Measurements from ENCODE around the gene CRTC2. TPM values are rescaled to one million over a fixed set of nuclear protein-coding genes. Genes with fewer than 3 reads are reported as not detected.

Gene CRTC2
- total RNA-seq, 1 experiment from 2014 or later = 40.8 TPM

DNA sequence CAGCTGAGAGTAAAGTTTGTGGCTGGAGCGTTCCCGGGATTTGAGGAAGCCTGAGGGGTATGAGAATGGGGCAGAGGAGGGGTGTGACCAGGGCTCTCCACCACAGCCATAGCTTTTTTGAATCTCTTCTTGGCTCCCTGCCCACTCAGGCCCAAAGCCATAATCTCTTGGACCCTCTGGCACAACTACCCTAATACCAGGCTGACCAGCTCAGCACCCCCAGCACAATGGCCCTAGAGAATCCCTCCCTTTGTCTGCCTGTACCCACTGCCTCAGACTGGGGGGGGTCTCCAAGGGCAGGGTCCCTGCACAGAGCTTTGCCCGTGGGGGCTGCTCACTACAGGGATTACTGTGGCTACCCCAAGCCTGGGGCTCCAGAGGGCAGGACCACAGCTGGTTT lies 19.4 kb downstream of the CRTC2 start:
- Histone ChIP-seq H3K27ac (ENCODE audit: low read depth, low read length, poor library complexity, severe bottlenecking) (no peak overlapping the region), H3K36me3 (ENCODE audit: insufficient read depth, low read length, poor library complexity, severe bottlenecking) (peaks cover 20% of the 10 kb centered on the region), H3K9me3 (ENCODE audit: low read depth, low read length, poor library complexity, severe bottlenecking) (no peaks in the 10 kb centered on the region), H3K4me1 (ENCODE audit: insufficient read depth, low read length, poor library complexity, severe bottlenecking) (no peaks in the 10 kb centered on the region), H3K4me3 (ENCODE audit: low read depth, low read length, poor library complexity, severe bottlenecking) (no peak overlapping the region), H3K27me3 (replicated peaks; ENCODE audit: insufficient read depth, low read depth, low read length, poor library complexity) (no peaks in the 10 kb centered on the region)
- no peak for TF ChIP-seq EZH2 (IDR thresholded peaks at IDR 0.05; ENCODE audit: borderline replicate concordance, low read depth, low read length, poor library complexity, severe bottlenecking)
- TF ChIP-seq, protein P1, sequence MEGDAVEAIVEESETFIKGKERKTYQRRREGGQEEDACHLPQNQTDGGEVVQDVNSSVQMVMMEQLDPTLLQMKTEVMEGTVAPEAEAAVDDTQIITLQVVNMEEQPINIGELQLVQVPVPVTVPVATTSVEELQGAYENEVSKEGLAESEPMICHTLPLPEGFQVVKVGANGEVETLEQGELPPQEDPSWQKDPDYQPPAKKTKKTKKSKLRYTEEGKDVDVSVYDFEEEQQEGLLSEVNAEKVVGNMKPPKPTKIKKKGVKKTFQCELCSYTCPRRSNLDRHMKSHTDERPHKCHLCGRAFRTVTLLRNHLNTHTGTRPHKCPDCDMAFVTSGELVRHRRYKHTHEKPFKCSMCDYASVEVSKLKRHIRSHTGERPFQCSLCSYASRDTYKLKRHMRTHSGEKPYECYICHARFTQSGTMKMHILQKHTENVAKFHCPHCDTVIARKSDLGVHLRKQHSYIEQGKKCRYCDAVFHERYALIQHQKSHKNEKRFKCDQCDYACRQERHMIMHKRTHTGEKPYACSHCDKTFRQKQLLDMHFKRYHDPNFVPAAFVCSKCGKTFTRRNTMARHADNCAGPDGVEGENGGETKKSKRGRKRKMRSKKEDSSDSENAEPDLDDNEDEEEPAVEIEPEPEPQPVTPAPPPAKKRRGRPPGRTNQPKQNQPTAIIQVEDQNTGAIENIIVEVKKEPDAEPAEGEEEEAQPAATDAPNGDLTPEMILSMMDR (conservative IDR thresholded peaks at IDR 0.05; ENCODE audit: low read depth, low read length) = no peak
- BruUV-seq (replicated peaks) = no TSS peak
- DNase-seq (ENCODE audit: low spot score) = no peak
- ChIA-PET CTCF (no interaction called here), POLR2A (ENCODE audit: low non-redundant PET) (no interaction called here)
- intact Hi-C loops (cut with micrococcal nuclease; ENCODE audit: unreplicated experiment) = no loop called here

DNA sequence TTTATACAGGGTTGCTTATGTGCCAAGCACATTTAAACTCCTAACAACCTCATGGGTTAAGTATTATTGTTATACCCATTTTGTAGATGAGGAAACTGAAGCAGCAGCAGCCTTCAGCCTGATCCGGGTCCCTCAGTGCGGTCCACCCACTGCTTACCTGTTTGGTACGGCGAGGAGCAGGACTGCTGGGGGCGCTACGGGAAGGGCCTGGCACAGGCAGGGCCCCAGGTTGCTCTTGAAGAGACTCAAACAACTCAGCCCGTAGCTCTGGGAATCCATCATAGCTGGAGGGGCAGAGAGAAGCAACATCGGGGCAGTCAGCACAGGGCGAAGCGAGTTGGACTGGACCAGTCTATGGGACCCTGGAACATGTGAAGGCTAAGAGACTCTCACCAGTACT lies 21.1 kb downstream of the CRTC2 start:
- no peak for DNase-seq (ENCODE audit: low spot score)
- Histone ChIP-seq H3K9me3 (ENCODE audit: low read depth, low read length, poor library complexity, severe bottlenecking) (no peaks in the 10 kb centered on the region), H3K4me3 (ENCODE audit: low read depth, low read length, poor library complexity, severe bottlenecking) (no peak overlapping the region), H3K27me3 (replicated peaks; ENCODE audit: insufficient read depth, low read depth, low read length, poor library complexity) (no peaks in the 10 kb centered on the region), H3K4me1 (ENCODE audit: insufficient read depth, low read length, poor library complexity, severe bottlenecking) (no peaks in the 10 kb centered on the region), H3K36me3 (ENCODE audit: insufficient read depth, low read length, poor library complexity, severe bottlenecking) (peaks cover 18% of the 10 kb centered on the region), H3K27ac (ENCODE audit: low read depth, low read length, poor library complexity, severe bottlenecking) (no peak overlapping the region)
- ChIA-PET CTCF (no interaction called here), POLR2A (ENCODE audit: low non-redundant PET) (no interaction called here)
- TF ChIP-seq, protein P1 (conservative IDR thresholded peaks at IDR 0.05; ENCODE audit: low read depth, low read length) = no peak
- no peak for TF ChIP-seq EZH2 (IDR thresholded peaks at IDR 0.05; ENCODE audit: borderline replicate concordance, low read depth, low read length, poor library complexity, severe bottlenecking)
- intact Hi-C loops (cut with micrococcal nuclease; ENCODE audit: unreplicated experiment) = no loop called here
- no TSS peak for BruUV-seq (replicated peaks)

DNA sequence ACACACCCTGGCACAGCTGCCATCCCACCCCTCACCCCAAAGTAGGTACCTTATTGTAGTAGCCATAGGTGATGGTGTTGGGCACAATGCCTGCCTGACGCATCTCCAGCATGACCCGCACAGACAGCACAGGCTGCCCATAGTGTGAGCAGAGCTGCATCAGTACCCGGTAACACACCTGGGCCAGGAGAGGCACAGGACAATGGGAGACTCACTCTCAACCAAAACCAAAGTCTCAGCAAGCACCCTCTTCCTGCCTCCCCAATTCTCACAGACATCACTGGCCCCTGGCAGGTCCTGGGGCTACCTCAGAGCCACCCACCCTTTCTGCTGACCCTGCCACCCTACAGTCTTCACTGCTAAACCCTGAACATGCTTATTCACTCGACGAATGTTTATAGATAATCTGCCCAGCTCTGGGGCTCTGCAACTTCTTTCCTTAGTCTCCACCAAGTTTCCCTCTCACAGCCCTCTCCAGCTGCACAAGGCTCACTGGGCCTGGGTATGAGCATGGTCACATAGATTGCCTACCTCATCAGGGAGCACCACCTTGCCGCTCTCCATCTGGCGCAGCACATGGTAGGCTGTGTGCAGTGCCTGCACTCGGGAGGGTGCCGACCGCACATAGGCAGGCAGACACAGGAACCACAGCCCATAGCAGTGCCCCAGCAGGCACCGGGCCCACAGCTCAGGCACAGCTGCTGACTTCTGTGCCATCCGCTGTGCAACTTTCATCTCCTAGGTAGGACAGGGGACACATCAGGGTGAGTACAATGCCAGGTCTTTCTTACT lies 22.2 kb downstream of the CRTC2 start:
- H3K27me3 ChIP-seq (replicated peaks; ENCODE audit: insufficient read depth, low read depth, low read length, poor library complexity) = no peaks in the 10 kb centered on the region
- POLR2A ChIA-PET (ENCODE audit: low non-redundant PET) = no interaction called here
- intact Hi-C loops (cut with micrococcal nuclease; ENCODE audit: unreplicated experiment) = no loop called here

More for the DNA sequence above, 22.2 kb downstream of the CRTC2 start:
- peaks cover 19% of the 10 kb centered on the region for H3K36me3 ChIP-seq (ENCODE audit: insufficient read depth, low read length, poor library complexity, severe bottlenecking)
- CTCF ChIA-PET = no interaction called here
- H3K4me1 ChIP-seq (ENCODE audit: insufficient read depth, low read length, poor library complexity, severe bottlenecking) = no peaks in the 10 kb centered on the region
- TF ChIP-seq EZH2 (IDR thresholded peaks at IDR 0.05; ENCODE audit: borderline replicate concordance, low read depth, low read length, poor library complexity, severe bottlenecking) = no peak
- TF ChIP-seq, protein P1 (conservative IDR thresholded peaks at IDR 0.05; ENCODE audit: low read depth, low read length) = no peak
- BruUV-seq (replicated peaks) = no TSS peak
- no peak overlapping the region for H3K4me3 ChIP-seq (ENCODE audit: low read depth, low read length, poor library complexity, severe bottlenecking)
- H3K27ac ChIP-seq (ENCODE audit: low read depth, low read length, poor library complexity, severe bottlenecking) = no peak overlapping the region
- no peak for DNase-seq (ENCODE audit: low spot score)
- no peaks in the 10 kb centered on the region for H3K9me3 ChIP-seq (ENCODE audit: low read depth, low read length, poor library complexity, severe bottlenecking)
